Erythroblast (primary cell): ENCODE measurements around the gene ARHGEF7.

Experiments used
- GATA1 ChIP-seq: IDR thresholded peaks from 2 replicates; pipeline ENCODE4 v1.6.1; 2011; ENCODE audit warnings: low read depth, mild to moderate bottlenecking, control low read depth, low read length, moderate library complexity
- POLR2A ChIP-seq: IDR thresholded peaks from 2 replicates; pipeline ENCODE4 v1.6.1; 2011; ENCODE audit warnings: mild to moderate bottlenecking, low read length

DNA sequence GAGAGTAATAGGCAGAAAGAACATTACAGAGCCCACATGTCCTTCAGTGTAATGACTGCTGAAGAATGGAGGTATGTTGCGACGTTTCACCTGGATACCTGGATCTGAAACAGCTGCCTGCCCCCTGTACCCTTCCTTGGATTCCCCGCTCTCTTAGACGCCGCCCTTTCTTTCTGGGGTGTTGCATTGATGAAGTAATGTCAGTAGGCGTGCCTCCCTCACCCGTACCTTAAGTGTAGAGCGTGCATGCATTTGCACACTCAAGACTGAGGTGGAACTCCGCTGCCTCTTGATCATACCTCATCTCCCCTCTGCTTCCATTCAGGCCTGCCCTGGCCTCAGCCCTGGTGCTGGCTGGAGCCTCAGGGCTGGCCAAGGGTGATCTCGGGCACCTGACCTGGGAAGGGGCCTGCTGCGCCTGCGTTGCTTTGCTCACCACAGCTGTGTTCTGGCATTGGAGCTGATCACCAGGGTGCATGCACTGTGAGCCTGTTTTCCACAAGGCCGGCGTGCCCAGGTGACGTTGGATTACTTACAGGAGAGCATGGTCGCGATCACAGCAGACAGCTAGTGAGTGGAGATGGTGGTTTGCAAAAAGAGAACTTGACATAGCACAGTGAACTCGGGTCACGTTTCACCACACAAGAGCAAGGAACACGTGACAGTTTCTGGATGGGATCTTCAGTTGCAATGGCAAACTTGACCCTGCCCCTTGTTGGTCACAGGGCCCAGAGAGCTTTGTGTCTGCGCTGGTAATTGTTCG, 99.0 kb downstream of the ARHGEF7 start:
- TF ChIP-seq POLR2A (no peak), GATA1 (no peak)
